Dermis blood vessel endothelial cell (primary cell): ENCODE results near the gene MMGT1. TPM values are rescaled to one million over a fixed set of nuclear protein-coding genes. Genes with fewer than 3 reads are reported as not detected.

Source experiments
- DNase-seq: peaks from one replicate; pipeline ENCODE4 v3.0.0; 2010
- total RNA-seq: library from RNA; depleted of rRNA; stranded (reverse); fragments of >200 nt; gene quantifications from 2 replicates; pipeline ENCODE4 v1.2.3, GENCODE V29; 2014

Gene MMGT1
- total RNA-seq, result 5.8 and 13.0 TPM in 2 replicates

DNA sequence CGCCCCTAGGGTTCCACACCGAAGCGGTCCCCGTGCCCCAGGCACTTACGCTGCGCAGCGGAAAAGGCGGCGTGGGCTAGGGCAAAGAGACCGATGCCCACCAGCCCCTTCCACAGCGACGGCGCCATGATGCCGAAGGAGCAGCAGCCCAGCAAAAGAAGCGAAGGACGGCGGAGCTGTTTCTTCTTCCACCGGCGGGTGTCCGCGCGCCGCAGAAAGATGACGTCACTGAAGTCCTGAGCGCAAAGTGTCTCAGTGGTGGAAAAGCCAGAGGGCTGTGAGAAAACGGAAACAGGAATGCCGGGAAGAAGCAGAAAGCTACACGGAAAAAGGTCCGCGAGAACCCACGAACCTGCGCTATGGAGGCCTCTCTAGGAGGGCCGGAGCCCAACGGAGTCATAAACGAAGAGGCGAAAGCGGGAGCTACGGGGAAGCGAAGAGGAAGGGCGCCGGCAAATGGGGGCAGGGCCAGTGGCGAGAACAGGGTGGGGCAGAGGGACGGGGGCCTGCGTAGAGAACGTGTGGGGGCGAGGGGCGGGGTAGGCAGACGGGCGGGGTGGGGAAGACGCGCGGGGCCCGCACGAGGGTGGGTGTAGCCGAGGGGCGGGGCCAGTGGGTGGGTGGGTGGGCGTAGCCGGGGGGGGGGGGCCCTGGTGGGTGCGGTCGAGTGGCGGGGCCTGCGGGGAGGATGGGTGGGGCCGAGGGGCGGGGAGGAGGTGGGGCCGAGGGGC lies at the start of gene MMGT1:
Gene MMGT1 (minus strand): TSS at position 441 of the 731 bp plus-strand sequence. CDS start 313 bp downstream, at position 128.
- DNase-seq, result peak; percentile 84

- peak; percentile 60 for DNase-seq
Observed at GRCh38 chrX:136021903-136022302, 48.1 kb upstream of the MMGT1 start.

GRCh38 chrX:136021160-136021559 lies 47.4 kb upstream of the MMGT1 start:
- peak; percentile 2 for DNase-seq

DNA sequence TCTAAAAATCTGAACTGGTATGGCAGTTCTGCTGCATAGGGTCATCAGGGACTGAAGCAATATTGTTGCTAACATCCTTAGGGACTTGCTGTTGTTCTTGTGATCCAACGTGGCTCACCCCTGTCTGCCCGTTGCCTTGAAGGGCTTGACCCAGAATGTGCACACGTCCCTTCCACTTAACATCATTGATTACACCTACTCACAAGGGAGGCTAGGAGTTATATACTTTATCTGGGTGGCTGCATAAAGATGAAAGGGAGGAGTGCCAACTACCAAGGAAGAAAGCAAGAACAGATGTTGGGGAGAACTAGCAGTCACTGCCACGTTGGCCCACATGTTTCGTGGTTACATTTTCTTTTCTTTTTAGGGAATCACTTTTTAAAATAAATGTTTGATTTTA lies 45.4 kb upstream of the MMGT1 start:
- DNase-seq, result no peak

GRCh38 chrX:136016881-136017280 lies 43.1 kb upstream of the MMGT1 start:
- no peak for DNase-seq

DNA sequence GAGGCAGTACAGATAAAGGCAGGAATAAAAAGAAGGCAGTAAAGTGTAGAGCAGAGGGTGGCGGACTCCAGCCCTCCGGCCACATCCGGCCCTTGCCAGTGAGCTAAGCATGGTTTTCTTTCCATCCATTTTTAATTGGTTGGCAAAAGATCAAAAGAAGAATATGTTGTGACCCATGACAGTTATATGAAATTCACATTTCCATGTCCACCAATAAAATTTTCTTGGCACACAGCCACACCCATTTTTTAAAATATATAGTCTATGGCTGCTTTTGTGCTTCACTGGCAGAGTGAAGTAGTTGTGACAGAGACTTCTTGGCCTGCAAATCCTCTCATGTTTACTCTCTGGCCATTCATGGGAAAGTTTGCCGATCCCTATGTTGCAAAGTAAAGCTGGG lies 41.2 kb upstream of the MMGT1 start:
- DNase-seq, result no peak

GRCh38 chrX:135988245-135988644 lies 14.5 kb upstream of the MMGT1 start:
- no peak for DNase-seq

GRCh38 chrX:135985973-135986310 lies 12.2 kb upstream of the MMGT1 start:
- no peak for DNase-seq

GRCh38 chrX:135985157-135985972 lies 11.6 kb upstream of the MMGT1 start, which contains the start of gene SLC9A6:
TSS of gene SLC9A6 (plus strand) at chrX:135985435. CDS start at chrX:135985659, 224 bp downstream.
- peak; percentile 70 for DNase-seq

DNA sequence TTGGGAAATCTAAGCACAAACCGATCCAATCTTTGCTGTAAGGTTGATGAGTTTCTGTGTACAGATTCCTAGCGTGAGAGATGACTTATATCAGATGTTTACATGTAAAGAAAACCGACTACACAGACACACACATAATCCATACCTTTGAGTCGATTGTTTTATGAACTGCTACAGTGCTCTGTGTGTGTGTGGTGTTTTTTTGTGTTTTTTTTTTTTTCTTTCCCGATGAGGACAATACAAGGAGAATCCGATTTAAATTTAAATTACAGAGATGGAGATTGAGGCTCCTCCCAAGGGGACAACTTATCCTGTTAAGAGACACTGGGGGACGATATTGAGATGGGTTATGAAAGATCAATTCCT lies 11.0 kb upstream of the MMGT1 start:
- DNase-seq, result peak; percentile 5

DNA sequence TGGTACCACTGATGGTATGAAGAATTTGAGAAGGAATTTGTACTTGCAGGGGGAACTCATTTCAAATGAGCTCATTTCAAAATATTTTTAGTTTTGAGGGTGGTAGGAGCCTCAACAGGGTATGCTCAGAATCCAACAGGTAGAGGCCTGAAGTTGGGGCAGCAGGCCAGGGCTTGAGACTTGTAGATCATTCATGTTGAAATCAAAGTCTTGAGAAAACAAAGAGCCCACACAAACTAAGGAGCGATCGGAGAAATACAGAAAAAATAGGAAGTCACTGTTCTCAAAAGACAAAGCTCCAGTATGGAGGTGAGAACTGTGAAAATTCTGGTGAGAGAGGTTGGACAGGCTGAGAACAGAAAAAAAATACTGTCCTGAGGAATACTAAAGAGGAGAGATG lies 10.5 kb upstream of the MMGT1 start:
- no peak for DNase-seq

- DNase-seq, result peak; percentile 23
Observed at GRCh38 chrX:135982860-135983259, 9.1 kb upstream of the MMGT1 start.

GRCh38 chrX:135981668-135982067 lies 7.9 kb upstream of the MMGT1 start:
- no peak for DNase-seq

DNA sequence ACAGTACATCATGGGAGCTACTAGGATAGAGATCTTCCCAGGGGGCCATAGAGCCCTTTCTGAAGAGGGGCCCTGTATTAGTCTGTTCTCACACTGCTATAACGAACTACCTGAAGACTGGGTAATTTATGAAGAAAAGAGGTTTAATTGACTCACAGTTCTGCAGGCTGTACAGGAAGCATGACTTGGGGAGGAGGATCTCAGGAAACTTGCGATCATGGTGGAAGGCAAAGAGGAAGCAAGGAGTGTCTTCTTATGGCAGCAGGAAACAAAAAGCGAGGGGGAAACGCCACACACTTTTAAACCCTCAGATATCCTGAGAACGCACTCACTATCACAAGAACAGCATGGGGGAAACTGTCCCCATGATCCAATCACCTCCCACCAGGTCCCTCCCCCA lies 7.2 kb upstream of the MMGT1 start:
- DNase-seq, result no peak

DNA sequence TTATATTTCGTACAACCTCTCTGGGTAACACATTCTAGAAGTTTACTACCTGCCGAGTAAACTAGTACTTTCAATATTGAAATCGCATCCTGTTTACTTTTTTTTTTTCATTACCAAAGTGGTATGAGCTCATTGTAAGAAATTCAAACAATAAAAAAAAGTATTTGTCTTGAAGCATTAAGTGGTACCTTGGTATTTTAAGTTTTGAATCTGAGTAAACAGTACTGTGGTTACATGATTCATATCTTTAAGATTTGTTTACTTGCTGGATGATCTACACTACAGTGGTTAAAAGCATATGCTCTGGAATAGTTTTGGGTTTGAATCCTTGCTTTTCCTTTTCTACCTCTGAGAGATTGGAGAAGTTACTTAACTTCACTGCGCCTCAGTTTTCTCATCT lies 3.8 kb upstream of the MMGT1 start:
- DNase-seq, result no peak

DNA sequence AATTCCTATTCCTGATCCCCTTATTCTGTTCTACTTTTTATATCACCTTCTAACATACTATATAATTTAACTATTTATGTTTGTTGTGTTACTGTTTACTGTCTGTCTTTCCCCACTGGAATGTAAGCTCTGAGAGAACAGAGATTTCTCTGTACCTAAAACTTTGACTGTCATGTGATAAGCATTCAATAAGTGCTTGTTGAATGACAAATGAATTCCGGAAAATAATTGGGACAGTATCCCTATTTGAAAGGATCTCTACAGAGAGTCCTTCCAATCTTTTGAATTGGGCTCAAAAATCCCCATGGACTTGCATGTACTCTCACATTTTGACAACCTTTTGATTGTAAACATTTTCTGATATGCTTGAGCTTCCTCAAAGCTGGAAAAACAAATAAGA lies 1.6 kb upstream of the MMGT1 start:
- DNase-seq, result no peak

GRCh38 chrX:135974279-135974856 lies 580 bp upstream of the MMGT1 start:
- peak; percentile 80 for DNase-seq

GRCh38 chrX:135973025-135973547 lies 702 bp downstream of the MMGT1 start:
- DNase-seq, result peak; percentile 51

GRCh38 chrX:135951291-135951690 lies 22.5 kb downstream of the MMGT1 start:
- DNase-seq, result no peak

- no peak for DNase-seq
Observed at GRCh38 chrX:135944486-135944885, 29.3 kb downstream of the MMGT1 start.

- peak; percentile 53 for DNase-seq
Observed at GRCh38 chrX:135931644-135932487, 41.9 kb downstream of the MMGT1 start.

- no peak for DNase-seq
Observed at GRCh38 chrX:135927897-135928296, 45.9 kb downstream of the MMGT1 start.
